GM10266 (cell line): Measurements from ENCODE around the gene ZNF70.

Experiments used
- DNase-seq: peaks from one replicate; pipeline ENCODE4 v3.0.0; 2012; ENCODE audit errors: extremely low spot score
- CTCF ChIP-seq: IDR thresholded peaks from 2 replicates; pipeline ENCODE4 v1.5.1; 2012; ENCODE audit warnings: mild to moderate bottlenecking, low read depth; ENCODE audit not compliant: control insufficient read depth, insufficient read depth; ENCODE audit errors: missing control alignments

The ZNF70 gene

GRCh38 chr22:23789121-23789520 is 38.2 kb upstream of the ZNF70 start:
- TF ChIP-seq CTCF = no peak
- no peak for DNase-seq

- TF ChIP-seq CTCF = no peak
- no peak for DNase-seq
Measured at GRCh38 chr22:23787910-23788309, 37.0 kb upstream of the ZNF70 start.

GRCh38 chr22:23787600-23787896 is 36.6 kb upstream of the ZNF70 start:
- no peak for DNase-seq
- no peak for TF ChIP-seq CTCF

GRCh38 chr22:23786752-23787599 is 36.1 kb upstream of the ZNF70 start, which contains the start of gene SMARCB1:
TSS of gene SMARCB1 (plus strand) at chr22:23786966. CDS start at chr22:23787170, 204 bp downstream.
- peak; percentile 97 for DNase-seq
- no peak for TF ChIP-seq CTCF

- no peak for DNase-seq
- TF ChIP-seq CTCF = no peak
Measured at GRCh38 chr22:23786261-23786710, 35.4 kb upstream of the ZNF70 start.

GRCh38 chr22:23784215-23784732 is 33.4 kb upstream of the ZNF70 start:
- TF ChIP-seq CTCF = no peak
- DNase-seq = no peak
